Natural killer cell (primary cell): Measurements from ENCODE around the gene ZNF354C. TPM values are rescaled to one million over a fixed set of nuclear protein-coding genes. Genes with fewer than 3 reads are reported as not detected.

Experiments used
- ATAC-seq, 3 donors: fragments of 150-1000 bp in 2 of 3; fragments of 200-7000 bp in 1 of 3; cut with Tn5 transposase; 1 replicate in 1 of 3; 2 replicates in 2 of 3; pipeline ENCODE4 v1.10.0; 2021; ENCODE audit warnings: mild to moderate bottlenecking in 2 of 3, moderate library complexity in 2 of 3
- DNase-seq, 2 donors: peaks; one replicate each; pipeline versions ENCODE4 v3.0.0 to v3.0.0-alpha.2; 2013 to 2021; ENCODE audit warnings: mixed read lengths in 1 of 2
- H3K27ac ChIP-seq: one replicate; pipeline ENCODE4 v1.5.1; 2013; ENCODE audit warnings: mild to moderate bottlenecking, low read length
- H3K27me3 ChIP-seq: one replicate; pipeline ENCODE4 v1.6.1; 2013; ENCODE audit warnings: low read length; ENCODE audit not compliant: control insufficient read depth, insufficient read depth
- H3K36me3 ChIP-seq: one replicate; pipeline ENCODE4 v1.6.1; 2013; ENCODE audit warnings: low read length; ENCODE audit not compliant: control insufficient read depth, insufficient read depth
- H3K4me1 ChIP-seq: one replicate; pipeline ENCODE4 v1.6.1; 2013; ENCODE audit warnings: low read length; ENCODE audit not compliant: control insufficient read depth, insufficient read depth
- H3K4me3 ChIP-seq: one replicate; pipeline ENCODE4 v1.5.1; 2013; ENCODE audit warnings: low read length
- H3K9me3 ChIP-seq: one replicate; pipeline ENCODE4 v1.6.1; 2013; ENCODE audit warnings: low read length; ENCODE audit not compliant: control insufficient read depth, insufficient read depth
- H3K27ac Mint-ChIP-seq, 2 donors: one replicate each; pipeline ENCODE4 v1.8.0; 2022; ENCODE audit warnings: mild to moderate bottlenecking in 2 of 2, mixed read lengths in 2 of 2, moderate library complexity in 1 of 2
- H3K27me3 Mint-ChIP-seq, 2 donors: one replicate each; pipeline ENCODE4 v1.8.0; 2022; ENCODE audit warnings: low read depth in 2 of 2, mixed read lengths in 2 of 2
- H3K36me3 Mint-ChIP-seq: one replicate; pipeline ENCODE4 v1.8.0; 2022; ENCODE audit warnings: mixed read lengths
- H3K4me1 Mint-ChIP-seq, 2 donors: one replicate each; pipeline ENCODE4 v1.8.0; 2022; ENCODE audit warnings: mixed read lengths in 2 of 2
- H3K4me3 Mint-ChIP-seq: one replicate; pipeline ENCODE4 v1.8.0; 2022; ENCODE audit warnings: mild to moderate bottlenecking, moderate library complexity, mixed read lengths
- H3K9me3 Mint-ChIP-seq, 2 donors: one replicate each; pipeline ENCODE4 v1.8.0; 2022; ENCODE audit warnings: mixed read lengths in 2 of 2
- WGBS: methylation state at CpG from one replicate; pipeline ENCODE4 v1.1.7; 2013; ENCODE audit warnings: missing lambda C conversion rate; ENCODE audit not compliant: insufficient coverage; 5-methylcytosine and 5-hydroxymethylcytosine counted together
- intact Hi-C: fragments of 100-400 bp; cut with micrococcal nuclease; formaldehyde crosslinking; loops from one replicate; pipeline ENCODE4 v1.14.2; 2022
- total RNA-seq, 4 donors: library from RNA; stranded (reverse); fragments of 120-200 nt in 1 of 4; gene quantifications; one replicate each; pipeline versions ENCODE4 v1.2.3 to v1.2.4, GENCODE V29; 2013 to 2022
- TF ChIP-seq, protein P1 (sequence below): fragments of 200-600 bp; IDR thresholded peaks from one replicate; pipeline ENCODE4 v1.8.0; 2022; ENCODE audit warnings: antibody characterized with exemption

The ZNF354C gene
- total RNA-seq, 3 donors from 2014 or later (not counting 1 experiment from before 2014, with no cell fraction given) = 4.0 to 7.4 (median 4.9) TPM

DNA sequence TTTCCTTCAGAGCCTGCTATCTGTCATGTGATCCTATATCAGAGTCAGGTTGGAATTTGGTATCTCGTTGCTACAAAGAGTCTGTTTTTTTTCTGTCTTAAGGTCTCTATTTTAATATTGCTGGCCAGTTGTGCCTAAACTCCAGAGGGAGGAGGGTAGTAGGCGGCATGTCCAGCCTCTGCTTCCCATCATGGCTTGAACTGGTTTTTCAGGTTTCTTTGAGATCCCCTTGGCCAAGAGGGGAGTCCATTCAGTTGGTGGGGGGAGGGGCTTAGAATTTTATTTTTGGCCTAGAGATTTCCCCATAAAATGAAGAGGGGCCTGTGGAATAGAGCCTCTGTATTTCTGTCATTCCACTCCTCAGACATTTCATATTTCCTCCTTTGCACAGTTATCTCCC, 15.4 kb upstream of the ZNF354C start:
- Mint-ChIP-seq H3K27me3 (peaks cover 4 to 6% of the 10 kb centered on the region in 2 donors), H3K4me3 (no peak overlapping the region), H3K4me1 (no peaks in the 10 kb centered on the region), H3K9me3 (peaks cover 2 to 13% of the 10 kb centered on the region in 2 donors), H3K36me3 (peaks cover 8% of the 10 kb centered on the region), H3K27ac (no peak overlapping the region)
- no peak overlapping the region for H3K4me3 ChIP-seq
- H3K27ac ChIP-seq = no peak overlapping the region
- intact Hi-C loops = no loop called here
- no peaks in the 10 kb centered on the region for H3K27me3 ChIP-seq
- 77% methylated on average over 2 of the region's 2 CpGs for WGBS
- no peak for ATAC-seq
- H3K36me3 ChIP-seq = no peaks in the 10 kb centered on the region
- no peaks in the 10 kb centered on the region for H3K4me1 ChIP-seq
- peaks cover 7% of the 10 kb centered on the region for H3K9me3 ChIP-seq
- TF ChIP-seq, protein P1, sequence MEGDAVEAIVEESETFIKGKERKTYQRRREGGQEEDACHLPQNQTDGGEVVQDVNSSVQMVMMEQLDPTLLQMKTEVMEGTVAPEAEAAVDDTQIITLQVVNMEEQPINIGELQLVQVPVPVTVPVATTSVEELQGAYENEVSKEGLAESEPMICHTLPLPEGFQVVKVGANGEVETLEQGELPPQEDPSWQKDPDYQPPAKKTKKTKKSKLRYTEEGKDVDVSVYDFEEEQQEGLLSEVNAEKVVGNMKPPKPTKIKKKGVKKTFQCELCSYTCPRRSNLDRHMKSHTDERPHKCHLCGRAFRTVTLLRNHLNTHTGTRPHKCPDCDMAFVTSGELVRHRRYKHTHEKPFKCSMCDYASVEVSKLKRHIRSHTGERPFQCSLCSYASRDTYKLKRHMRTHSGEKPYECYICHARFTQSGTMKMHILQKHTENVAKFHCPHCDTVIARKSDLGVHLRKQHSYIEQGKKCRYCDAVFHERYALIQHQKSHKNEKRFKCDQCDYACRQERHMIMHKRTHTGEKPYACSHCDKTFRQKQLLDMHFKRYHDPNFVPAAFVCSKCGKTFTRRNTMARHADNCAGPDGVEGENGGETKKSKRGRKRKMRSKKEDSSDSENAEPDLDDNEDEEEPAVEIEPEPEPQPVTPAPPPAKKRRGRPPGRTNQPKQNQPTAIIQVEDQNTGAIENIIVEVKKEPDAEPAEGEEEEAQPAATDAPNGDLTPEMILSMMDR = no peak
- no peak for DNase-seq

DNA sequence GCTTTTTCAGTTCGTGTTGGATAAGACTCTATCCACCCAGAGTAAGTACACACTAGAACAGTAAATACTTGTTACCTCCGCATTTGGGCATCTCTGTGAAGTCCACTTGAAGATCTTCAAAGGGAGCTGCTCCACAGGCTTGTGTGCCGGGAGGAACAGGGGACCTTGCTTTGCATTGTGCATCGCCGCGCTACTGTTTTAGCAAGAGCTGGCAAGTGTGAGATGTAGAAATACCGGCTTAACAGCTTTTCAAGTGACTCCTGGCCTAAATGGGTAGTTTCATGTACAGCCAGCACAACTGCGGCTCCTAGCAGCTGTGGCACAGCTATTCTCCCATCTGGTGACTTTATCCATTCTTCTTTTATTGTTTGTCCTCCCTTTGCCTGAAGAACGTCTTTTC, 8.4 kb upstream of the ZNF354C start:
- no peak for ATAC-seq
- Histone ChIP-seq H3K9me3 (no peaks in the 10 kb centered on the region), H3K27ac (no peak overlapping the region), H3K4me3 (no peak overlapping the region), H3K27me3 (no peaks in the 10 kb centered on the region), H3K4me1 (no peaks in the 10 kb centered on the region), H3K36me3 (no peaks in the 10 kb centered on the region)
- 91% methylated on average over 9 of the region's 9 CpGs for WGBS
- Mint-ChIP-seq H3K9me3 (peaks cover 2 to 4% of the 10 kb centered on the region in 2 donors), H3K27me3 (peaks cover 14 to 18% of the 10 kb centered on the region in 2 donors), H3K36me3 (no peaks in the 10 kb centered on the region), H3K4me3 (no peak overlapping the region), H3K27ac (no peak overlapping the region), H3K4me1 (no peaks in the 10 kb centered on the region)
- TF ChIP-seq, protein P1 = no peak
- intact Hi-C loops = no loop called here
- no peak for DNase-seq

DNA sequence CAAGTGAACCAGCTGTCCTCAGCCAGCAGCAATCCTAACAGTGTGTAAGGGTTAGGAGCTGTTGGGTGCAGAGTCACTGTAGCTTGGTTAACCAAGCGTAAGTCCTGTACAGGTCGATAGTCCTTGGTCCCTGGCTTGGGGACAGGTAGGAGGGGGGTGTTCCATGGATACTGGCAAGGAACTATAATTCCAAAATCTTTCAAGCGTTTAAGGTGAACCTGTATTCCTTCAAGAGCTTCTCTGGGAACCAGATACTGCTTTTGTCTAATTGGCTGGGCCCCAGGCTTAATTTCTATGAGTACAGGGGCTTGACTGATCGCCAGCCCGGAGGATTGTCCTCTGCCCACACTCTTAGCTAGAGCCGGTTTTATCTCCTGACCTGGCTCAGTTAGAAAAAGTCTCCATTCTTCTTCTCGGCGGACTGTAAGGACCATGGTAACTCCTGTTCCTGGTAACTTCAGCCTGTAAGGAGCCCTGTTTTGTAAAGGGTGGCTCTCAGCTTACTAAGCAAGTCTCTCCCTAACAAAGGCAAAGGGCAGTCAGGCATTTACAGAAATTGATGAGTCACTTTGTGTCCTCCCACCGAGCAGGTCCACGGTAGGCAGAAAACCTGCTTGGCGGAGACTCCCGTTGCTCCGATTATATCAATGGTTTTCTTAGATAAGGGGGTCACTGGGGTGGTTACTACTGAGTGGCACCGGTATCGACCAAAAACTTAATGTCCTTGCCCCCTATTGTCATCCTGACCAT, 6.0 kb upstream of the ZNF354C start:
- Histone ChIP-seq H3K36me3 (no peaks in the 10 kb centered on the region), H3K9me3 (no peaks in the 10 kb centered on the region), H3K27ac (no peak overlapping the region), H3K4me1 (no peaks in the 10 kb centered on the region), H3K4me3 (no peak overlapping the region), H3K27me3 (no peaks in the 10 kb centered on the region)
- Mint-ChIP-seq H3K9me3 (no peaks in the 10 kb centered on the region), H3K27me3 (peaks cover 15 to 20% of the 10 kb centered on the region in 2 donors), H3K4me3 (no peak overlapping the region), H3K4me1 (peaks cover 0 to under 1% of the 10 kb centered on the region in 2 donors), H3K36me3 (no peaks in the 10 kb centered on the region), H3K27ac (no peak overlapping the region)
- intact Hi-C loops = no loop called here
- ATAC-seq (no peak), DNase-seq (no peak)
- TF ChIP-seq, protein P1 = no peak
- WGBS = 93% methylated on average over 15 of the region's 15 CpGs

DNA sequence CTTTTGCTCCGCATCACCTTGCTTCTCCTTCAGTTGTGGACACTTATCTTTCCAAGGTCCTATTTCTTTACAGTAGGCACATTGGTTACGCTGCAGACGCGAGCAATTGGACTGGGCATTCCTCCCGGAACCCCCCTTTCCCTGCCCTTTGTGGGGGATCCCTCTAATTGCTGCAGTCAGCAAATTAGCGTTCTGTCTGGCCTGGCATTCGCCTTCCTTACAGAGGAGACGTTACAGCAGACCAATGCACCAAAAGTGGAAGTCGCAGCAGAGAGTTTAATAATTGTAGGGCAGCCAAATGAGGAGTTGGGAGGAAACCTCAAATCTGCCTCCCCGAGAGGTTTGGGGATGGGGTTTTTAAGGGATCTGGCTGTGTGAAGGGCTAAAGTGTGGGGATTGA, 5.3 kb upstream of the ZNF354C start:
- TF ChIP-seq, protein P1 = no peak
- no peak overlapping the region for H3K27ac ChIP-seq
- intact Hi-C loops = no loop called here
- H3K4me3 Mint-ChIP-seq = no peak overlapping the region
- peaks cover under 1% of the 10 kb centered on the region for H3K4me1 ChIP-seq
- peaks cover 7% of the 10 kb centered on the region in 2 donors for H3K4me1 Mint-ChIP-seq
- peaks cover 0 to 2% of the 10 kb centered on the region in 2 donors for H3K9me3 Mint-ChIP-seq
- H3K4me3 ChIP-seq = no peak overlapping the region
- 90% methylated on average over 10 of the region's 10 CpGs for WGBS
- H3K27ac Mint-ChIP-seq = no peak overlapping the region
- H3K36me3 ChIP-seq = no peaks in the 10 kb centered on the region
- no peaks in the 10 kb centered on the region for H3K27me3 ChIP-seq
- no peak for DNase-seq
- H3K27me3 Mint-ChIP-seq = peaks cover 15 to 20% of the 10 kb centered on the region in 2 donors
- H3K9me3 ChIP-seq = no peaks in the 10 kb centered on the region
- H3K36me3 Mint-ChIP-seq = no peaks in the 10 kb centered on the region
- no peak for ATAC-seq
